ENCODE results near the gene MMRN1. TPM values are rescaled to one million over a fixed set of nuclear protein-coding genes. Genes with fewer than 3 reads are reported as not detected.
A peak's percentile ranks its signal among the peaks of the same experiment; 100 is the strongest.
"Not testable (repeated sequence)": the region's sequence is repeated elsewhere in the genome, so short reads cannot be mapped to it uniquely, and the experiment has no call there.

The MMRN1 gene
- total and polyA plus RNA-seq, 2 experiments from 2014 or later = 0.60 to 1.1 TPM

DNA sequence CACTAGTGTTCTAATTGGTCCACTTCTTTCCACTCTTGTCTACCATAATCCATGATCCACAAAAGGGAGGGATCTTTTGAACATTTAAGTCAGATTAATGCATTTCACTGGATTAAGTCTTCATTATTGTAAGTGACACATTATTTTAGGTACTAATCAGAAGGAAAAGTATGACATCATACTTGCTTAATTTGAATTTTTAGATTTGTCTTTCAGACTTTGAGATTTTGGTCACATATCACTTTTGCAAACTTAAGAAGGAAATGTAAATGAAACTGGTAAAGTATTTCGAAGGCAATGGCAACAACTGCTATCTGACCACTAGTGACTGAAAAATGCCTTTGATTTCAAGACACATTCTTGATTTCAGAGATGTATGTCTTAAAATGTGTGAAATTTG lies 5.2 kb downstream of the MMRN1 start:
- Histone ChIP-seq H4K20me1 (ENCODE audit: insufficient read depth, poor library complexity, severe bottlenecking) (no peaks in the 10 kb centered on the region), H3K4me3 (no peak overlapping the region), H3K9me3 (ENCODE audit: low read depth) (no peaks in the 10 kb centered on the region), H3K27me3 (no peaks in the 10 kb centered on the region), H3K36me3 (replicated peaks; ENCODE audit: insufficient read depth, low read depth) (no peaks in the 10 kb centered on the region), H3K79me2 (no peaks in the 10 kb centered on the region), H3K4me2 (no peak overlapping the region), H3K27ac (no peak overlapping the region), H2AFZ (no peak overlapping the region), H3K4me1 (ENCODE audit: insufficient read depth) (no peaks in the 10 kb centered on the region), H3K9me2 (replicated peaks; ENCODE audit: insufficient read depth) (no peaks in the 10 kb centered on the region)
- WGBS (ENCODE audit: low lambda C conversion rate, missing lambda C conversion rate) = 71% methylated on average over 1 of the region's 1 CpG
- no peak for DNase-seq (ENCODE audit: low spot score)
- TF ChIP-seq EZH2 (IDR thresholded peaks at IDR 0.05; ENCODE audit: borderline replicate concordance) (no peak), EZH2phosphoT487 (IDR thresholded peaks at IDR 0.05; ENCODE audit: low read depth, severe bottlenecking, unreplicated experiment) (no peak)
- TF ChIP-seq, protein P1, sequence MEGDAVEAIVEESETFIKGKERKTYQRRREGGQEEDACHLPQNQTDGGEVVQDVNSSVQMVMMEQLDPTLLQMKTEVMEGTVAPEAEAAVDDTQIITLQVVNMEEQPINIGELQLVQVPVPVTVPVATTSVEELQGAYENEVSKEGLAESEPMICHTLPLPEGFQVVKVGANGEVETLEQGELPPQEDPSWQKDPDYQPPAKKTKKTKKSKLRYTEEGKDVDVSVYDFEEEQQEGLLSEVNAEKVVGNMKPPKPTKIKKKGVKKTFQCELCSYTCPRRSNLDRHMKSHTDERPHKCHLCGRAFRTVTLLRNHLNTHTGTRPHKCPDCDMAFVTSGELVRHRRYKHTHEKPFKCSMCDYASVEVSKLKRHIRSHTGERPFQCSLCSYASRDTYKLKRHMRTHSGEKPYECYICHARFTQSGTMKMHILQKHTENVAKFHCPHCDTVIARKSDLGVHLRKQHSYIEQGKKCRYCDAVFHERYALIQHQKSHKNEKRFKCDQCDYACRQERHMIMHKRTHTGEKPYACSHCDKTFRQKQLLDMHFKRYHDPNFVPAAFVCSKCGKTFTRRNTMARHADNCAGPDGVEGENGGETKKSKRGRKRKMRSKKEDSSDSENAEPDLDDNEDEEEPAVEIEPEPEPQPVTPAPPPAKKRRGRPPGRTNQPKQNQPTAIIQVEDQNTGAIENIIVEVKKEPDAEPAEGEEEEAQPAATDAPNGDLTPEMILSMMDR (IDR thresholded peaks at IDR 0.05; ENCODE audit: poor library complexity) = no peak

- not testable (repeated sequence) for H3K36me3 ChIP-seq (replicated peaks; ENCODE audit: insufficient read depth, low read depth); H3K4me3 ChIP-seq; H3K27me3 ChIP-seq; H2AFZ ChIP-seq; H3K9me2 ChIP-seq (replicated peaks; ENCODE audit: insufficient read depth); H3K9me3 ChIP-seq (ENCODE audit: low read depth); H3K27ac ChIP-seq; H3K4me1 ChIP-seq (ENCODE audit: insufficient read depth); H4K20me1 ChIP-seq (ENCODE audit: insufficient read depth, poor library complexity, severe bottlenecking); H3K79me2 ChIP-seq; H3K4me2 ChIP-seq
- 13% methylated on average over 7 of the region's 7 CpGs for WGBS (ENCODE audit: low lambda C conversion rate, missing lambda C conversion rate)
- TF ChIP-seq, protein P1 (IDR thresholded peaks at IDR 0.05; ENCODE audit: poor library complexity) = peak; percentile 83
- DNase-seq (ENCODE audit: low spot score) = peak; percentile 76
Measured at GRCh38 chr4:89901808-89902431, 7.3 kb downstream of the MMRN1 start.

DNA sequence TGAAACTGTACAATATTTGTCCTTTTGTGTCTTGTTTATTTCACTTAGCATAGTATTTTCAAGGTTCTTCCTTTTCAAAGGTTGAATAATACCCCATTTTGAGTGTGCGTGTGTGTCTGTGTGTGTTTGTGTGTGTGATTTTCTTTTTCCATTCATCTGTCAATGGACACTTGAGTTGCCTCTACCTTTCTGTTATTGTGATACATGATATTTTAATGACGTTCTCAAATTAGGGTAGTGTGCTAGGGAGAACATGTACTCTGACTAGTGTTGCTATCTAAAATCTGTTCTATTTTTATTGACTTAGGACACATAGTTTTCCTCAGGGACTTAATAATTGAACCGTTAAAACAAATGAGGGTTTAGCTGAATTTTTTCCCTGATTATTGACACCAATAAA lies 9.9 kb downstream of the MMRN1 start:
- no peaks in the 10 kb centered on the region for H3K9me3 ChIP-seq (ENCODE audit: low read depth)
- no peak overlapping the region for H3K27ac ChIP-seq
- TF ChIP-seq EZH2phosphoT487 (IDR thresholded peaks at IDR 0.05; ENCODE audit: low read depth, severe bottlenecking, unreplicated experiment) (no peak), EZH2 (IDR thresholded peaks at IDR 0.05; ENCODE audit: borderline replicate concordance) (no peak)
- TF ChIP-seq, protein P1 (IDR thresholded peaks at IDR 0.05; ENCODE audit: poor library complexity) = no peak
- H3K4me3 ChIP-seq = no peak overlapping the region
- H3K27me3 ChIP-seq = no peaks in the 10 kb centered on the region
- no peak overlapping the region for H3K4me2 ChIP-seq
- no peaks in the 10 kb centered on the region for H3K4me1 ChIP-seq (ENCODE audit: insufficient read depth)
- H3K9me2 ChIP-seq (replicated peaks; ENCODE audit: insufficient read depth) = no peaks in the 10 kb centered on the region
- H2AFZ ChIP-seq = no peak overlapping the region
- no peaks in the 10 kb centered on the region for H3K79me2 ChIP-seq
- no peaks in the 10 kb centered on the region for H3K36me3 ChIP-seq (replicated peaks; ENCODE audit: insufficient read depth, low read depth)
- H4K20me1 ChIP-seq (ENCODE audit: insufficient read depth, poor library complexity, severe bottlenecking) = no peaks in the 10 kb centered on the region
- 70% methylated on average over 3 of the region's 3 CpGs for WGBS (ENCODE audit: low lambda C conversion rate, missing lambda C conversion rate)
- DNase-seq (ENCODE audit: low spot score) = no peak

DNA sequence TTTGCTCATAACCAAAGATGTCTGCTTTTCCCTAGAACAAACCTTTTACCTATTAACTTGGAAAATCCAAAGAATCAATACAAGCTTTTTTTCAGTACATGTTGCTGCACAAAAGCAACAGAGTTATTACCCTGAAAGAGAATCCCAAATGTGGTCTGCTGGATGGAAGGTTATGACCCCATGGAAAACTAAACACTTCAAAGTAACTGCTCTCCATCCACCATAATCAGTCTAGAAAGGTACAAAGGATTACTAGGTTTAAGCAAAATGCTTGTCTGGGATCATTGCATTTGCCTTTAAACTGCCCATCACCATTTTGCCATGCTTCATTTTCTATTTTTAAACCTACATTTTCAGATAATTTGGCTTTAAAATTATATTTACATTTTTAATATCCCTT lies 11.7 kb downstream of the MMRN1 start:
- TF ChIP-seq EZH2 (IDR thresholded peaks at IDR 0.05; ENCODE audit: borderline replicate concordance) = no peak
- Histone ChIP-seq H3K36me3 (replicated peaks; ENCODE audit: insufficient read depth, low read depth) (no peaks in the 10 kb centered on the region), H3K4me3 (no peak overlapping the region), H3K4me1 (ENCODE audit: insufficient read depth) (no peaks in the 10 kb centered on the region), H4K20me1 (ENCODE audit: insufficient read depth, poor library complexity, severe bottlenecking) (no peaks in the 10 kb centered on the region), H3K9me2 (replicated peaks; ENCODE audit: insufficient read depth) (no peaks in the 10 kb centered on the region), H3K27ac (no peak overlapping the region), H3K4me2 (no peak overlapping the region), H3K79me2 (no peaks in the 10 kb centered on the region), H3K27me3 (no peaks in the 10 kb centered on the region), H2AFZ (no peak overlapping the region), H3K9me3 (ENCODE audit: low read depth) (no peaks in the 10 kb centered on the region)
- DNase-seq (ENCODE audit: low spot score) = no peak
